GM12878 (cell line): ENCODE measurements around the gene PPP1R15A. TPM values are rescaled to one million over a fixed set of nuclear protein-coding genes. Genes with fewer than 3 reads are reported as not detected.

Source experiments
- ATAC-seq: fragments of 200-7000 bp; cut with Tn5 transposase; 3 replicates; pipeline ENCODE4 v1.9.1; 2020; ENCODE audit warnings: mild to moderate bottlenecking, moderate library complexity
- BruUV-seq: library from RNA; stranded (reverse); fragments of 400-500 nt; replicated peaks from 2 replicates; lab custom pipeline; 2021; lab: Mats Ljungman, UMichigan
- CTCF ChIA-PET: fragments of 300-600 bp; sonication (Branson Sonifier 250); formaldehyde crosslinking; extraction: SDS; loops from one replicate; lab custom pipeline; 2021; ENCODE audit warnings: inconsistent platforms; lab: Yijun Ruan, JAX
- POLR2A ChIA-PET: fragments of 350-600 bp; formaldehyde crosslinking; extraction: SDS; loops from one replicate; lab custom pipeline; 2021; ENCODE audit warnings: inconsistent platforms; lab: Charles Lee
- RAD21 ChIA-PET: fragments of 300-600 bp; sonication (Branson Sonifier 250); formaldehyde crosslinking; loops from one replicate; lab custom pipeline; 2023; ENCODE audit warnings: antibody characterized with exemption; ENCODE audit not compliant: unreplicated experiment; lab: Charles Lee
- SMC1A ChIA-PET: fragments of 300-600 bp; sonication (Branson Sonifier 250); formaldehyde crosslinking; loops from one replicate; lab custom pipeline; 2023; ENCODE audit not compliant: unreplicated experiment, uncharacterized antibody; lab: Charles Lee
- DNase-seq: peaks from one replicate; pipeline ENCODE4 v3.0.0-alpha.2; 2011; ENCODE audit warnings: low read depth, low spot score
- FAIRE-seq: peaks from 3 replicates; lab custom pipeline; 2011; peaks lifted over from hg19 to GRCh38; lab: Jason Lieb, UNC
- H2AFZ ChIP-seq: 2 replicates; pipeline ENCODE4 v1.6.0; 2011; ENCODE audit warnings: low read depth, low read length, control low read depth; ENCODE audit not compliant: control insufficient read depth
- H3K27ac ChIP-seq: 2 replicates; pipeline ENCODE4 v1.5.1; 2011; ENCODE audit warnings: control low read depth; ENCODE audit not compliant: control insufficient read depth, insufficient read depth
- H3K27me3 ChIP-seq, 2 experiments: replicated peaks in 1 of 2; 2 replicates each; pipeline versions ENCODE4 v1.6.0 to v1.6.1; 2011; ENCODE audit warnings: low read length in 1 of 2; ENCODE audit not compliant: control insufficient read depth in 2 of 2, insufficient read depth in 2 of 2
- H3K36me3 ChIP-seq, 2 experiments: 2 replicates each; pipeline ENCODE4 v1.5.1; 2011; ENCODE audit warnings: low read length in 1 of 2; ENCODE audit not compliant: control insufficient read depth in 2 of 2, insufficient read depth in 2 of 2
- H3K4me1 ChIP-seq: 2 replicates; pipeline ENCODE4 v1.6.1; 2011; ENCODE audit warnings: mild to moderate bottlenecking, low read length, moderate library complexity, mixed read lengths; ENCODE audit not compliant: control insufficient read depth, insufficient read depth
- H3K4me2 ChIP-seq: 2 replicates; pipeline ENCODE4 v1.6.0; 2011; ENCODE audit warnings: control low read depth; ENCODE audit not compliant: control insufficient read depth, insufficient read depth
- H3K4me3 ChIP-seq: fragments of 200-600 bp; sonication (generic); 2 replicates; pipeline ENCODE4 v1.5.1; 2016
- H3K79me2 ChIP-seq: 2 replicates; pipeline ENCODE4 v1.6.0; 2011; ENCODE audit warnings: low read length; ENCODE audit not compliant: control insufficient read depth, insufficient read depth
- H3K9ac ChIP-seq: 2 replicates; pipeline ENCODE4 v1.8.0; 2011; ENCODE audit warnings: low read length, control low read depth, mixed read lengths; ENCODE audit not compliant: control insufficient read depth, insufficient read depth
- H3K9me3 ChIP-seq: replicated peaks from 3 replicates; pipeline ENCODE4 v1.5.1; 2011; ENCODE audit warnings: mild to moderate bottlenecking, low read length; ENCODE audit not compliant: control insufficient read depth, insufficient read depth
- H4K20me1 ChIP-seq: 2 replicates; pipeline ENCODE4 v1.6.0; 2011; ENCODE audit not compliant: control insufficient read depth, insufficient read depth
- FOS ChIP-seq: IDR thresholded peaks from 3 replicates; pipeline ENCODE4 v1.6.1; 2011; ENCODE audit warnings: borderline replicate concordance; ENCODE audit not compliant: insufficient read length; ENCODE audit errors: extremely low read depth
- KLF5 ChIP-seq: fragments of 450-650 bp; IDR thresholded peaks from 2 replicates; pipeline ENCODE4 v1.6.1; 2014; ENCODE audit warnings: mild to moderate bottlenecking; ENCODE audit not compliant: partially characterized antibody
- PRDM15 ChIP-seq: fragments of 450-650 bp; formaldehyde crosslinking; IDR thresholded peaks from 2 replicates; pipeline ENCODE4 v1.4.0; 2020; ENCODE audit warnings: mild to moderate bottlenecking, moderate library complexity
- WGBS: methylation state at CpG from one replicate; pipeline ENCODE4 v1.1.6; 2016; ENCODE audit warnings: low lambda C conversion rate; ENCODE audit not compliant: insufficient replicate concordance, insufficient coverage; ENCODE audit errors: missing lambda C conversion rate; 5-methylcytosine and 5-hydroxymethylcytosine counted together
- in situ Hi-C: fragments of 300-500 bp; cut with MboI; formaldehyde crosslinking; loops from 9 replicates; pipeline ENCODE4 v1.14.3; 2018; ENCODE audit warnings: mixed read lengths
- intact Hi-C: fragments of 100-400 bp; cut with micrococcal nuclease; formaldehyde crosslinking; loops from one replicate; pipeline ENCODE4 v1.14.2; 2022; ENCODE audit not compliant: unreplicated experiment
- polyA plus RNA-seq, 11 experiments: library from polyadenylated mRNA; depleted of rRNA in 4 of 11; unstranded in 6 of 11; stranded (reverse) in 5 of 11; fragments of >200 nt; fragmentation: Nextera tagmentation in 4 of 11; fragmentation: Illumina TruSeq in 1 of 11; extraction: Ambion mirVana in 4 of 11; extraction: Trizol in 1 of 11; gene quantifications; 1 replicate in 1 of 11; 2 replicates in 10 of 11; pipeline versions ENCODE4 v1.2.1 to v1.2.3, GENCODE V29; 2011 to 2016; ENCODE audit warnings: inconsistent platforms in 2 of 11, missing spikeins in 2 of 11, low read depth in 1 of 11
- total RNA-seq, 4 experiments: library from RNA; depleted of rRNA in 3 of 4; stranded (reverse); fragments of >200 nt in 3 of 4; fragmentation: Illumina TruSeq in 1 of 4; extraction: Trizol in 1 of 4; gene quantifications; 2 replicates each; pipeline versions ENCODE4 v1.2.1 to v1.2.3, GENCODE V29; 2013 to 2021

The PPP1R15A gene
- total and polyA plus RNA-seq, 10 of the 15 experiments (the other 5 are each of a cell fraction or from before 2014, with no cell fraction given) = 0.68 to 50.8 (median 27.7) TPM

- RAD21 ChIA-PET = interaction anchor here (1.7 kb wide), 1 partner anchor 141 kb away, joined by 4 read pairs; no protein-coding TSS in a partner anchor
- POLR2A ChIA-PET = interaction anchor here (0.6 kb wide), 1 partner anchor 395 kb away, joined by 3 read pairs; no protein-coding TSS in a partner anchor
- H3K9ac ChIP-seq = no peak overlapping the region
- no peaks in the 10 kb centered on the region for H3K36me3 ChIP-seq
- no peak overlapping the region for H3K27ac ChIP-seq
- TF ChIP-seq PRDM15 (CRISPR knock-in tag) (no peak), KLF5 (no peak), FOS (no peak)
- TF ChIP-seq, all 136 proteins: peak for 0
- H4K20me1 ChIP-seq = no peaks in the 10 kb centered on the region
- SMC1A ChIA-PET = interaction anchor here (1.0 to 2.1 kb wide), 5 partner anchors 9 to 43 kb away, joined by 3 to 7 read pairs (median 4); no protein-coding TSS in a partner anchor
- WGBS = 85% methylated on average over 9 of the region's 9 CpGs
- CTCF ChIA-PET = interaction anchor here (1.6 to 6.5 kb wide), 4 partner anchors 12 to 138 kb away, joined by 3 to 40 read pairs (median 21); no protein-coding TSS in a partner anchor
- no peak overlapping the region for H3K4me2 ChIP-seq
- FAIRE-seq (no peak), ATAC-seq (no peak), DNase-seq (no peak)
- no peak overlapping the region for H3K4me3 ChIP-seq
- no peaks in the 10 kb centered on the region for H3K4me1 ChIP-seq
- BruUV-seq = no TSS peak
- no peaks in the 10 kb centered on the region for H3K9me3 ChIP-seq
- intact Hi-C loops = no loop called here
- in situ Hi-C loops = no loop called here
- no peaks in the 10 kb centered on the region for H3K79me2 ChIP-seq
- H2AFZ ChIP-seq = no peak overlapping the region
- H3K27me3 ChIP-seq = no peaks in the 10 kb centered on the region
These were observed 42.1 kb upstream of the PPP1R15A start for GRCh38 chr19:48830088-48830487.
